ENCODE data around the gene ITGA11.

DNA sequence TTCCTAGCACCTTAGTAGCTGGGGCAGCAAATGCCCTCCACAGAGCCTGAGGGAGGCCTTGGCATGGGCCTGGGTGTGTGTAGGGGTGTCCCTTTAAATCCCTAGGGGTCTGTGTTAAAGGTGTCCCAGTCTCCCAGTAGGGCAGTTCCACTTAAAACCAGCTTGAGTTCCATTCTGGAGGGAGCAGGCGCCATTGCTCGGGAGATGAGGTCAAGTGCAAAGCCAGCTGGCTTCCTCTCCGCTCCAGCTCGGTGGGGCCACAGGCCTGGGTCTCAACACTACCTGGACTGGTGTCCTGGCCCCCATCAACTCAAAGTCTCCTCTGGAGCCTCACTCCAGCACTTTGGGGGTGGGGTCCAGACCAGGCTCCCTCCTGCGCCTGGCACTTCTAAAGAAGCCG lies 129.2 kb downstream of the ITGA11 start:
- TF ChIP-seq, protein P1, sequence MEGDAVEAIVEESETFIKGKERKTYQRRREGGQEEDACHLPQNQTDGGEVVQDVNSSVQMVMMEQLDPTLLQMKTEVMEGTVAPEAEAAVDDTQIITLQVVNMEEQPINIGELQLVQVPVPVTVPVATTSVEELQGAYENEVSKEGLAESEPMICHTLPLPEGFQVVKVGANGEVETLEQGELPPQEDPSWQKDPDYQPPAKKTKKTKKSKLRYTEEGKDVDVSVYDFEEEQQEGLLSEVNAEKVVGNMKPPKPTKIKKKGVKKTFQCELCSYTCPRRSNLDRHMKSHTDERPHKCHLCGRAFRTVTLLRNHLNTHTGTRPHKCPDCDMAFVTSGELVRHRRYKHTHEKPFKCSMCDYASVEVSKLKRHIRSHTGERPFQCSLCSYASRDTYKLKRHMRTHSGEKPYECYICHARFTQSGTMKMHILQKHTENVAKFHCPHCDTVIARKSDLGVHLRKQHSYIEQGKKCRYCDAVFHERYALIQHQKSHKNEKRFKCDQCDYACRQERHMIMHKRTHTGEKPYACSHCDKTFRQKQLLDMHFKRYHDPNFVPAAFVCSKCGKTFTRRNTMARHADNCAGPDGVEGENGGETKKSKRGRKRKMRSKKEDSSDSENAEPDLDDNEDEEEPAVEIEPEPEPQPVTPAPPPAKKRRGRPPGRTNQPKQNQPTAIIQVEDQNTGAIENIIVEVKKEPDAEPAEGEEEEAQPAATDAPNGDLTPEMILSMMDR (IDR thresholded peaks at IDR 0.05), result no peak
- TF ChIP-seq POLR2A (IDR thresholded peaks at IDR 0.05) (no peak), EP300 (IDR thresholded peaks at IDR 0.05) (no peak), POLR2AphosphoS5 (IDR thresholded peaks at IDR 0.05) (no peak)

All from suprapubic skin (tissue), 4 donors.